NCI-H510A treated with DMSO at 0.1 percent for 48 hours (cell line): ENCODE measurements around the gene USP1.

ENCODE experiments used
- DNase-seq: peaks from one replicate; lab custom pipeline; 2025; lab: John Stamatoyannopoulos, UW

Gene USP1, protein sequence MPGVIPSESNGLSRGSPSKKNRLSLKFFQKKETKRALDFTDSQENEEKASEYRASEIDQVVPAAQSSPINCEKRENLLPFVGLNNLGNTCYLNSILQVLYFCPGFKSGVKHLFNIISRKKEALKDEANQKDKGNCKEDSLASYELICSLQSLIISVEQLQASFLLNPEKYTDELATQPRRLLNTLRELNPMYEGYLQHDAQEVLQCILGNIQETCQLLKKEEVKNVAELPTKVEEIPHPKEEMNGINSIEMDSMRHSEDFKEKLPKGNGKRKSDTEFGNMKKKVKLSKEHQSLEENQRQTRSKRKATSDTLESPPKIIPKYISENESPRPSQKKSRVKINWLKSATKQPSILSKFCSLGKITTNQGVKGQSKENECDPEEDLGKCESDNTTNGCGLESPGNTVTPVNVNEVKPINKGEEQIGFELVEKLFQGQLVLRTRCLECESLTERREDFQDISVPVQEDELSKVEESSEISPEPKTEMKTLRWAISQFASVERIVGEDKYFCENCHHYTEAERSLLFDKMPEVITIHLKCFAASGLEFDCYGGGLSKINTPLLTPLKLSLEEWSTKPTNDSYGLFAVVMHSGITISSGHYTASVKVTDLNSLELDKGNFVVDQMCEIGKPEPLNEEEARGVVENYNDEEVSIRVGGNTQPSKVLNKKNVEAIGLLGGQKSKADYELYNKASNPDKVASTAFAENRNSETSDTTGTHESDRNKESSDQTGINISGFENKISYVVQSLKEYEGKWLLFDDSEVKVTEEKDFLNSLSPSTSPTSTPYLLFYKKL

DNA sequence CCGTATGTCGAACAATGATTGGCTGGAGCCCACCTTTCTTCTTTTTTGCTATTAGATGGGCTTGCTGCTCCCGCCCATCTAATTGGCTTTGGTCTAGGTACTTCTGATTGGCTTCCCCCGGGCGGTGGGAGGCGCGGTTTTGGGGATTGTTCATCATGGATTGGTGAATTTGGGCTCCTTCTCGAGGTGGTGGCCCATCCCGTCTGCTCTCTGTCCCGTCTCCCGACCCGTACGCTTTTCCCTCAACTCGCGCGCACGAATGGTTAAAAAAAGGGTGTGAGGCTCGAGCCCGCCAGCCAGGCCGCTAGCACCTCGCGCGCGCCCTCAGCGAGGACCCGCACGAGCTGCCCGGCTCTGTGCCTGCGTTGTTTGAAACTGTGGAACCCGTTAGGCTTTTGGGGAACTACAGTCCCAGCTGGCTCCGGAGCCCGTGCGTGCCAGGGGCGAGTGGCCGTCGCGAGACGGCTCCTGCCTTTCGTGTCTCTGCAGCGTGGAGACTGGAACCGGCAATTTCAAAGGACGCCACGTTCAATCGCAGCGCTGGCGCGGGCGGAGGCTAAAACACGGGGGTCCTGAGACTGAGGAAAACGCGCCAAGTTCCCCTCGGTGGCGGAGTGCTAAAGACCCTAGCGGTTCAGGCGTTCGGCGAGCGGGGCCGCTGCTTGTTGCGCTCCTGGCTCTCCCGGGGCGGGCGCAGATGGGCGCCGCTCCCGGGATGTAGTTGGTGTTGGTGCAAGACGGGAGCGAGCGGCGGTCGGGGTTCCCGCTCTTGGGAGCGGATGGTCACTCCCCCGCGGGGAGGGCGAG, at the start of gene USP1:
TSS of gene USP1 (plus strand) at position 584 of the 807 bp plus-strand sequence. CDS start 2,819 bp downstream, outside the sequence.
- peak; percentile 99 for DNase-seq

DNA sequence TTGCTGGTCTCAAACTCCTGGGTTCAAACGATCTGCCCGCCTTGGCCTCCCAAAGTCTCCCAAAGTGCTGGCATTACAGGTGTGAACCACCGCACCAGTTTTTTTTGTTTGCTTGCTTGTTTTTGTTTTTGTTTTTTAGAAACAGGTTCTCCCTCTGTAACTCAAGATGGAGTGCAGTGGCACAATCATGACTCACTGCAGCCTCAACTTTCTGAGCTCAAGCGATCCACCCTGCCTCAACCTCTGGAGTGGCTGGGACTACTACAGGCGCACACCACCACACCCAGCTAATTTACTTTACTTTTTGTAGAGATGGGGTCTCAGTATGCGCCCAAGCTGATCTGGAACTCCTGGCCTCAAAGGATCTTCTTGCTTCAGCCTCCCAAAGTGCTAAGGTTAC, 47.3 kb upstream of the USP1 start:
- DNase-seq: no peak

- no peak for DNase-seq
Observed at GRCh38 chr1:62390071-62390470, 46.8 kb upstream of the USP1 start.

DNA sequence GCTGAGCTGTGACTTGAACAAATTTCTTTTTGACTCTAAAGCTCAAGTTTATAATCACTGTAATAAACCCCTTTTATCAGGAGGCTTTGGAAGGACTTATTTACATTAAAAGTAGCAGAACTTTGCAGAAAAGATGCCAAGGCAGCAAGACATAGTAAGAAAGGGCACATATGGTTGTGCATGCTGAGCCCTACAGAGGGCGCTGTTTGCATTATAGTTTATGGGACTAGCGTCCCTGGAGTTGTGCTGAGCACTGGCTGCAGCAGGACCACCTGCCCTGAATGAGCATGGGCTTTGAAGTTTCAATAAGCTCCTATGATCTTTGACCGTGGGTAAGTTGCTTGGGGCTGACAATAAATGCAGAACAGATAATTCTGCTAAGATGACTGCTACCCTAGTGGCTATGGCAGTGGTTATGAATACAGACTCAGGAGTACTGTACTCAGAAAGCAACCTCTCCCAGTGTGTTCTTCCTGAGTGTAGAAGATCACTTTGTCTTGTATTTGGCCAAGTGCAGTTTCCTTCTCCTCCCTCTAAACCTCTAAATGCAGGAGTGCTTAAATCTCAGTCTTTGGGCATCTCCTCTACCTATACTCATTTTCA, 45.4 kb upstream of the USP1 start:
- no peak for DNase-seq

- DNase-seq: no peak
Observed at GRCh38 chr1:62392951-62393350, 43.9 kb upstream of the USP1 start.

GRCh38 chr1:62394646-62395045, 42.2 kb upstream of the USP1 start:
- no peak for DNase-seq

- no peak for DNase-seq
Observed at GRCh38 chr1:62395291-62395690, 41.6 kb upstream of the USP1 start.

- DNase-seq: no peak
Observed at GRCh38 chr1:62396871-62397270, 40.0 kb upstream of the USP1 start.

DNA sequence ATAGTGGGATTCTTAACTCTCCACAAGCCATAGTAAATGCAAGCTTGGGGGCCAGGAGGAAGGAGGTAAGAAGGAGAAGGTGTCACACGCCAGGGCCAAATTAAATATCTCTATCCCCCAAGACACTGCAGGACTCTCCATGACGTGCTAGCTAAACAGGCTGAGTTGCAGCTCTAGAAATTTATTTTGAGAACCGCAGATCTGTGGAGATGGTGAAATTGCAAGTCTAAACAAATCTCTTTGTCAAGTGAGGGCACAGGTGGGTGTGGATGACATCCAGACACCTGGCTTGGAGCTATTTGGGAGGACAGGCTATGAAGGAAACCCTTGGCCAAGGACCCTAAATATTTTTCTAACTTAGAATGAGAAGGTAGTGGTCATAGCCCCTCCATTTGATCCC, 39.5 kb upstream of the USP1 start:
- no peak for DNase-seq

- DNase-seq: no peak
Observed at GRCh38 chr1:62398377-62398776, 38.5 kb upstream of the USP1 start.

- DNase-seq: no peak
Observed at GRCh38 chr1:62401034-62401760, 35.7 kb upstream of the USP1 start.

- DNase-seq: no peak
Observed at GRCh38 chr1:62405247-62405646, 31.6 kb upstream of the USP1 start.

DNA sequence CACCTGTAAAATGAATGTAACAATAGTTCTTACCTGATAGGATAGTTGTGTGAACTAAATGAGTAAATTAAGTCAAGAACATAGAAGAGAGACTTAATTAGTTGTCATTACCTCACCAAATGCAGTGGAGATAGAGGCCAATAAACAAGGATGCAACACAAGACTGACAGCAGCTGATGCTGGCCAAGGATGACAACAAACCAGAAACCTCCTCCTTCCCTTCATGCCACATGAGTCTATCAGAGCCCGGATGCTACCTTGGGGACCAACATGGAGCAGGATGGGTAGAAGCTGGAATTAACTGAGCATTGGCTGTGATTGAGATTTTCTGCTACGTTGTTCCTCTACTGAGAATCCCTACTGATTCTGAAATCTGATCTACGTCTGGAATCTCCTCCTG, 30.3 kb upstream of the USP1 start:
- no peak for DNase-seq

- peak; percentile 68 for DNase-seq
Observed at GRCh38 chr1:62407398-62408009, 29.3 kb upstream of the USP1 start.

GRCh38 chr1:62415687-62416086, 21.2 kb upstream of the USP1 start:
- DNase-seq: no peak

GRCh38 chr1:62417351-62417999, 19.4 kb upstream of the USP1 start:
- DNase-seq: no peak

DNA sequence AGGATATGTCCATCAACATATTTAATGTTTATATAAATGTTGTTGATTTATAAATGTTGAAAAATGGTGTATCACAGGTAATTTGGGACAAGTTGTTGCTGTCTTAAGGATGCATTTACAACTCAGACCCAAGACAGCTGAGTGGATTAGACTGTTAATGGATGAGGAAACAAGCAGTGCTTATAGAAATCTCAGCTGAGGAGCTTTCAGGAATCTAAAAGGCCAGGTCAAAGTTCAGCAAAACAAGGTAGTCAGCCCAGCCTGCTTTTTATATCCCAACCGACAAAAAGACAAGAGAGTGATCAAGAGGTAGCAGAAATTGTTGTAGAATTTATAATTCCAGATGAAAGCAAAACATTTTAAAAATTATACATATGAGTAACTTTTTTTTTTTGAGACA, 16.6 kb upstream of the USP1 start:
- DNase-seq: no peak

- no peak for DNase-seq
Observed at GRCh38 chr1:62423580-62424242, 13.1 kb upstream of the USP1 start.

DNA sequence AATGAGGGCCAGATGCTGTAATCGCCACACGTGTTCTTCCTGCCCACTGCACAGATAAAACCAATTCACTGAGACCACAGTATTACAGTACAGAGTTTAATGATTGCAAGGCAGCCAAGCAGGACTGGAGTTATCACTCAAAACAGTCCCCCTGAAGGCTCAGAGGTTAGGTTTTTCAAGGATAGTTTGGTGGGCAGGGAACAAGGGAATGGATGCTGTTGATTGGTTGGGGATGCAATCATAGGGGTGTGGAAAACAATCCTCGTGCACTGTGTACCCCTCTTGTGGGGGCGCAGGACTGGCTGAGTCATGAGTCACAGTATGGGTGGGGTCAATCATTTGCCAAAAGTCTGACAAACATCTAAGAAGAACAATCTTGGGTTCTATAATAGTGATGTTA, 12.4 kb upstream of the USP1 start:
- no peak for DNase-seq

DNA sequence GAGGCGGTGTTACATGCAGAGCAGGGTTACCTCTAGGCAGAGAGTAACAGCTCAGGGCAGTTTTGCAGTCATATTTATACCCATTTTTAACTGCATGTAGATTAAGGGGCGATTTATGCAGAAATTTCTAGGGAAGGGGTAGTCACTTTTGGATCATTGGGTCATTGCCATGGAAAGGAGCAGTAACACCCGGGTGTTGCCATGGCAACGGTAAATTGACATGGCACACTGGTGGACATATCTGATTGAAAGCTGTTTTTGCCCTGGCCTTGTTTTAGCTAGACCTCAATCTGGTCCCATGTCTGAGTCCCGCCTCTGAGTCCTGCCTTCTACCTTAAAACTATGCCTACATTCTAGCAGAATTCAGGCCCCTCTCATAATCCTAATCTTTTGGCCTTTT, 11.8 kb upstream of the USP1 start:
- no peak for DNase-seq
